NOMO-1 treated with DMSO at 0.1 percent for 48 hours (cell line): ENCODE results near the gene ERCC5.

ENCODE experiments used
- DNase-seq: peaks from one replicate; lab custom pipeline; 2025; ENCODE audit not compliant: unreplicated experiment; lab: John Stamatoyannopoulos, UW

The ERCC5 gene

DNA sequence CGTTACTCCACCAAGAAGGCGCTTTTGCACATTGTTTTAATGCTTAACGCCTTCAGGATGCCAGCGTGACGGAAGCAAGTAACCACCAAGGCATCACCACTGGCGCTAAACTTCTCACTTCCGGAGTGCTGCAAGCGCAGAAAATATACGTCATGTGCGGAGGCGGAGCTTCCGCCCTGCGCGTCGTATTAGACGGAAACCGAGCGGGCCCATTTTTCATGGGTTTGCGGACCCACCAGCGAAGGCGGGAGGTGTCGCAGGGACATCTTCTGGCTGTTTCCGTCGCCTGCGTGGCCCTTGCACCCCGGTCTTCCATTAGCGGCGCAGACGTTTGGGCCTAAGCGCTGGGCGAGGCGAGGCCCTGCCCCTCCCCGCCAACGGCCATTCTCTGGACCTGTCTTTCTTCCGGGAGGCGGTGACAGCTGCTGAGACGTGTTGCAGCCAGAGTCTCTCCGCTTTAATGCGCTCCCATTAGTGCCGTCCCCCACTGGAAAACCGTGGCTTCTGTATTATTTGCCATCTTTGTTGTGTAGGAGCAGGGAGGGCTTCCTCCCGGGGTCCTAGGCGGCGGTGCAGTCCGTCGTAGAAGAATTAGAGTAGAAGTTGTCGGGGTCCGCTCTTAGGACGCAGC, at the start of gene ERCC5:
Gene ERCC5, plus strand, starts transcription at position 403 of the 631 bp plus-strand sequence. CDS start 235 bp downstream, outside the sequence.
- DNase-seq = peak; percentile 92

DNA sequence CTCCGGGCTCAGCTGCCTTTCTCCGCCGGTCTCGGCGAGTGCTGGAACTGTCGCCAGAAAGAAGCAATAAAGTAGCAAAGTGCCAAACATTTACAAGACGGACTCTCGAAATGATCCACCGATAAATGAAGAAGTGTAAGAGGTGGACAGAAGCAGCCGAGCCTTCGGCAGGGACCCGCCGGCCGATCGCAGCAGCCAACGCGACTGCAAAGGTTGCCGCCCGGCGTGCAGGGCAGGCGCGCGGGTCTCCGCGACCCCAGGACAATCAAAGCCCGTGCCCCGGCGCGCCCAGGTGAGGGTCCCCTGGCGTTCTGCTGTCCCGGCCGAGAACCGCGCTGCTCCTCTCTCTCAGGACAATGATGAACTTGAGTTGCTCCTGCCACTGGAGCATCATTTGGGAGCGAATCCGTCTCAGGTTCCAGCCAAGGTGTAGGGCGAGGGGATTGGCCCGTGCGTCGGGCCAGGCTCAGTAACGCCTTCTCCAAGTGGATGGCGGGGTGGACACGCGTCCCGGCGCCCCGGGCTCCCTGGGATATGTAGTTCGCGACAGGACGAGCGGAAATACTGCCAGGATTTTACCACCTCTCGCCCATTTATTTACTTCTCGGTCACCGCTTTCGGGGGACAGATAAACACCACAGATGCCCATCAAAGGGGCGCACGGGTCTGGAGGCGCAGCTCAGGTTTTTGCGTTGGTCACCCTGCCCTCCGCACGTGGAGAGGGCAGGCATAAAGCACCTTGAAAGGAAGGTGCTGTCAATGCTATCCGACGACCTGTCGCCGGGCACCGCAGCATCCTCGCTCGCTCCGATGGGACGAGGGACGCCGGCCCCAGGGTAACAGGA, 47.0 kb upstream of the ERCC5 start, which contains the start of the genes BIVM and POGLUT2:
Gene BIVM, plus strand, starts transcription at position 539 of the 845 bp plus-strand sequence. CDS start 8,149 bp downstream, outside the sequence.
Gene POGLUT2, minus strand, starts transcription at position 396 of the 845 bp plus-strand sequence. Its CDS starts 306 bp downstream, at position 90.
- peak; percentile 57 for DNase-seq

DNA sequence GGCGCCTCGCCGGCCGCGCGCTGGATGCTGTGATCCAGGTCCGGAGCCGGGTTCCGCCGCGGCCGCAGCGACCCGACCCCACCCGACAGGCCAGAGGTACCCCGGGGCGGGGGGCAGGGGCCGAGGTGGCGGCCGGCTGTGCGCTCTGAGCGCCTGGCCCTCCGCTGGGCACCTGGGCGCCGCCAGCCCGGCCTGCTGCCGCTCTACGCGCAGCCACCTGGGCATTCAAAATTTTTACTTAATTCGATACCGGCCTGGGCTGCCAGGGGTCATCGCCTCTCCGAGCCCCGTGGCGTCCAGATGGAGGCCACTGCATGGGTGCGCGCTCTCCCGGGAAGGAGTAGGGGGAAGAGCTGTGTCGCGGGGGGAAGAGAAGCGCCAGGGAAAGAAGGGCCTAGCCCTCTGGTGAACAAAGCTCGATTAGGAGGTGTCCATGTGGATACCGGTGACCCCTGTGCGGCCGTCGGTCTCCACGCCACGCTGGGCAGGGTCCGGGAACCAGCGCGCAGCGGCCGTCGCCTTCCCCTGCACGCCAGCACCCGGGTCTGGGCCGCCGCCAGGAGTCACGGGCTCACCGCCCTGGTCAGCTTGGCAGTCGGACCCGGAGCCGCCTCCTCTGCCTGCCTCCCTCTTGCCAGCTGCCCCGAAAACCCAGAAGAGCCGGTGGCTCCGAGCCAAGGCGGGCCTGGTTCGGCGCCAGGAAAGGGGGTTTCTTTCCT, 46.2 kb upstream of the ERCC5 start:
- no peak for DNase-seq

DNA sequence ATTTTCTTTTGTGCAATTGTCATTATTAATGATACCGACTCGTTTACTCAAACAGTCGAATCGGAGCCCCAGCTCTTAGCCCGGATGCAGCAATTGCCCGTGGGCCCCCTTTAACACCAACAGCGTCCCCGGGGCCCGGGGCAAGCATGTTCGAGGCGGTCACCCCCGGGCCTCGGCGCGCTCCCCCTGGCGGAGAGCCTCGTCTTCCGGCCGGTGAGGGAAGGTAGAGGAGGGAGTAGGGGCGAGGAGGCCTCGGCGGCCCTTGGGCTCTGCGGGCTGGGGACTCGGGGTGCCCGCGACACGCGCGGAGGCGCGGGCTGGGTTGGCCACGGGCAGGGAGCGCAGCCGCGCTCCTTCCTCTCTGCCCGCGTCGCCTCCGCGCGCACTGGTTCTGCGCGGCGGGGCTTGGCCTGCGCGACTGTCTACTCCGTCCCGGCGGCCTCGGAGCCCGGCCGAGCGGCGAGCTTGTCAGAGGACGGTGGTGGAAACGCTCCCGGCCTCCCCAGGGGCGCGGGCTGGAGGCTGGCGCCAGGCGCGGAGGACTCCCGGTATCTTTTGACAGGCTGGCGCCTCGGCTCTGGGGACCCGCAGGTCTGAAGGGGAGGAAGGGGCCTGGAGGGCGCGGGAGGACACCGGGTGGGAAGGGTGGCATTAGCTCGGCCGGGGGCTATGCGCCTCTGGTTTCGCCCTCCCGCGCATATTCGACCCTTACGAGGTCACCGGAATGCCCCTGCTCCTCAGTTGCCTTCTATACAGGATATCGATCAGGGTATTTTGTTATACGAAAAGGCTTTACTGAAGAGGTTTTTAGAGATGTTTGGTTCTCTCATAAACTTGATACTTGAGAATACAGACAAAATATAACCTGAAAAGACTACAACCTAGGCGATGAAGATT, 45.4 kb upstream of the ERCC5 start:
- peak; percentile 66 for DNase-seq

- DNase-seq = no peak
Measured at GRCh38 chr13:102805680-102806079, 40.2 kb upstream of the ERCC5 start.

- no peak for DNase-seq
Measured at GRCh38 chr13:102807699-102808098, 38.1 kb upstream of the ERCC5 start.

- no peak for DNase-seq
Measured at GRCh38 chr13:102812611-102813287, 33.1 kb upstream of the ERCC5 start.

GRCh38 chr13:102814025-102814607, 31.7 kb upstream of the ERCC5 start:
- no peak for DNase-seq

GRCh38 chr13:102814793-102815192, 31.0 kb upstream of the ERCC5 start:
- no peak for DNase-seq

DNA sequence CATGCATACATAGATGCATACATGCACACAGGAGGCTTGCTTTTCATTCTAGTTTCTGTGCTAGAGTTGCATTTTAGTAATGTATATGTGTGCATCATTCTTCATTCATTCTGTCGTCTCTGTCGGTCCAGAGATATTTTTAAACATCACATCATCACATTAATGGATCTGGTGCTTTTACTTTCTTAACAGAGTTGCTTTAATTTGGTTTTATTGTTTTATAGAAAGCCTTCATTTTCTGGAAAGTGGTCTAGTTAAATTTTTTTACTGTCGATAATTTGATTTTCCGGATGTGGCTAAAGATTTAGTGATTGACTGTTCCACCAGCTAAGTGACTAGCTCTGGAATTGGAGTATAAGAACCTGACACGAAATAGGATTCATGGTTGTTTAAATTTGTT, 30.0 kb upstream of the ERCC5 start:
- no peak for DNase-seq

DNA sequence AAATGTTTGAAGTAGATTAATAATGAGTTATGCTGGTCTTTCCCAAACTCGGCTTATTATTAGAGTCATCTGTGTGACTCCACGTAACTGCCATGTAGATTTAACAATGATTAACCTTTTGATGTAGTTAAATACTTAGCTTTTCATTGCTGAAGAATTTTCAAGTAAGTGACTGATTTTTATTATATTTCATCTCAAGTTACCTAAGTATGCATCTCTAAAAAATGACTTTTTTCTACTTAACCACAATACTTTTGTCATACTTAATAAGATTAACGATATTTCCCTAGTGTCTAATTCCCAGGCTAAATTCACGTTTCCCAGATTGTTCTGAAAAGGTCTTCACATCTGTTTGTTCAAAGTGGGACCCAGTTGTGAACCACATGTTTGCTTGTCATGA, 29.1 kb upstream of the ERCC5 start:
- DNase-seq = no peak

DNA sequence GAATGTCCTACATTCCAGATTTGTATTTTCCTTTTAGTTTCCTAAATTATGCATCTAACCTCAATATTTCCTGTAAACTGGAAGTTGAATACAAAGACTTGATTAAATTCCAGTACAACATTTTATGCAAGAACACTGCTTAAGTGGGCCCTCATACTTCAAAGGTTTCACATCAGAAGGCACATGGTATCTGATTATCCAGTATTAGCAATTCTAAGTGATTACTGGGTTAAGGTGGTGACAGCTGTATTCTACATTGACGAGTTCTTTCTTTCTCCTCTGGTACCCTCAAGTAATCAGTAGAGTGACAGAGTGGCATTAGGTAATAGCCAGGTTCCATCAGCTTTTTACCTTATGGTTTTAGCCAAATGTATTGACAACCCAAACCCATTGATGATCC, 28.6 kb upstream of the ERCC5 start:
- no peak for DNase-seq

DNA sequence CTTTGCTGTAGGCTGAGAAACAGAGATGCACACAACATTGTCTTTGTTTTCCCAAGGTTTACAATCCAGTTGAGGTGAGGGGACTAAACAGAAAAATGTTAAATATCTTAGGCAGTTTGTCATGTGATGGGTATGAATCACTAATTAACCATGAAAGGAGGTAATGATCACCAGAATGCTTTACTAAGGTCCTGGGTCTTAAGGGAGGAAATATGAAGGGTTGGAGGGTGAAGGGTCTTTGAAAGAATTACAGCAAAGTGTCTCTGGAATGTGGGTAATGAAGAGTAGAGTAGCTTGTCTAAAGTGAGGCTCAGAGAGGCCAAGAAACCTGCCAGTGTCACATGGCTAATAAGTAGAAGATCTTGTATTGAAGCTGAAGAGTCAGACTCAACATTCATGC, 27.9 kb upstream of the ERCC5 start:
- no peak for DNase-seq

DNA sequence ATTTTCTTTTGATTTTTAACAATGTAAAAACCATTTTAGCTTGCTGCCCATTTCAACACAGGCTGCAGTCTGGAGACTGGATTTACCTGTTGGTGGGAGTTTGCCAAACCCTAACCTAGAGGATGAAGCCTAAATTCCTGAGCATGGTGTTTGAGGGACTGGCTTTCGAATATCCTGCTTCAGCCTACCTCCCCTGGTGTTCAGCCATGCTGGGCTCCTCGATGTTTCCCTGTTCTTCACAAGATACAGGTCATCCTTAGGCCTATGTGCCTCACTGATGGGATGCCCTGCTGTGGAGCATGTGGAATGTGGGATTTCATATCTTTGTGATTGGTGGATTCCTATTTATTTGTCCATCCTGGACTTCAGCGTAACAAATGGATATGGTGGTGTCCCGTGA, 20.4 kb upstream of the ERCC5 start:
- DNase-seq = no peak

DNA sequence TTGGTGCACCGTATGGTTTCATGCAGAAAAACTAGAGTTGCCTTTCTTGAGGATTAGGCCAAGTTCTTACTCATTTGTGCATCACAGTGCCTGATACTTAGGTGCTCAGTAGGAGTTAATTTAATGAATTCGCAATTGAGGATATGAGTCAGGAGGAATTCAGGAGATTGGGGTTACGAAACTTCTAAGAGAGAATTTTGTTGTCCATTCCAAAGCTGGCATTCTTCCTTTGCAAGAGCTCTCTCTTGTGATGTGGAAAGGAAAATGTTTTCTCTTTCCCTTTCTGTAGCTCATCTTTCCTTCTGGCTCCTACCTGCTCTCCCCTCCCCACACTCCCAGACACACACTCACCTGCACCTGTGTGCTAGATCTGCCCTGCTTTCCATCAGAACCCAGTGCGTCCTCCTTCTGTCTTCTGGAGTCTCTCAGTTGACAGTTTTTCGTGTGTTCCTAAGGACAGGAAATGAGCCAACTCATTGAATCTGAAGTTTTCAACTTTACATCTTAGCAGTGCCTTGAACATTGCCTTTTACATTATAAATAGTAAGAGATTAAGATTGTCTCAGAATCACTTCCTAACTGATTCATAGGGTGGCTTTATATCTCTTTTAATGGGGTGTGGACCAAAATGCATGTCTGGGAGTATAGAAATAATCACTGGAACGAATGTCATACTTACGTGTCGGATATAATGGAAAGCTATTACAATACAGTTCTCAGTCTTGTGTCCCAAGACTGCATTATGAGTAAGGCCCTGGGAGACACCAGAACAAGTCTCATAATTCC, 19.7 kb upstream of the ERCC5 start:
- DNase-seq = no peak

DNA sequence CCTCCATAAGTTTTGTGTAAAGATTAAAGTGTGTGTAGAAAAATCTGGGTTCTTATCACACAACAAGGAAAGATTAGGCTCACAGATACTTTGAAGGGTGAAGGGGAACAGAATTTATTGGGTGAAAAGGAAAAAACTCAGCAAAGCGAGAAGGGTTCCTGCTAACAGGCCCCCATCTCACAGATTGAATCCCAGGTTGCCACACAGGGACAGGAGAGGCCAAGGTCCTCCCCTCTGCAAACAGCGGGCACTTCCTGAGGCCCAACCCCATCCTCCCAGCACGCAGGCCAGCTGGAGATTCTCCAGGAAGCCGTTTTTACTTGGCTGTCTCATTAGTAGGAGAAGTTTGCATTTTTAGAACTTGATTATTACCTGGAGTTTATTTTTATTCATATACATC, 15.2 kb upstream of the ERCC5 start:
- no peak for DNase-seq

GRCh38 chr13:102836471-102836870, 9.4 kb upstream of the ERCC5 start:
- no peak for DNase-seq

- no peak for DNase-seq
Measured at GRCh38 chr13:102838273-102838672, 7.6 kb upstream of the ERCC5 start.

DNA sequence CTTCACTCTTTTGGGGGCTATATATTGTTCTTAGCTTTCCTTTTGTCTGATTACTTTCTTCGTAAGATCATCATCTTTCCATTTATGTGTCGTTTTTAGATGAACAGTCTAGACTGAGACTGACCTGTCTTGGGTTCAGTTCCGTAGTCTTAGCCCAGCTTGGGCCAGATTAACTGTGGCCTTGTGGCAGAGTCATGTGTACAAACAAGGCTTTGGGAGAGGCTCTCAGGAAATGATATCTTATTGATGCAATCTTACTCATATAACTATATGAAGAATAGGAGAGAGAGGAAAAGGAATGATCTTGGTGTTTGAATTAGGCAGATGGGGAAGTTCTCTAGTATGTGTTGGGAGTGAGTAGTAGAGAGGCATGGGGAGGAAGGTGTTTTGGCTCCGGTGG, 6.8 kb upstream of the ERCC5 start:
- DNase-seq = no peak
